GM19043 (cell line): ENCODE data around the gene SORCS2.

ENCODE experiments used
- ATAC-seq: cut with Tn5 transposase; IDR thresholded peaks from one replicate; pipeline ENCODE4 v1.9.1; 2021; ENCODE audit warnings: low read depth; ENCODE audit not compliant: unreplicated experiment

Gene SORCS2

DNA sequence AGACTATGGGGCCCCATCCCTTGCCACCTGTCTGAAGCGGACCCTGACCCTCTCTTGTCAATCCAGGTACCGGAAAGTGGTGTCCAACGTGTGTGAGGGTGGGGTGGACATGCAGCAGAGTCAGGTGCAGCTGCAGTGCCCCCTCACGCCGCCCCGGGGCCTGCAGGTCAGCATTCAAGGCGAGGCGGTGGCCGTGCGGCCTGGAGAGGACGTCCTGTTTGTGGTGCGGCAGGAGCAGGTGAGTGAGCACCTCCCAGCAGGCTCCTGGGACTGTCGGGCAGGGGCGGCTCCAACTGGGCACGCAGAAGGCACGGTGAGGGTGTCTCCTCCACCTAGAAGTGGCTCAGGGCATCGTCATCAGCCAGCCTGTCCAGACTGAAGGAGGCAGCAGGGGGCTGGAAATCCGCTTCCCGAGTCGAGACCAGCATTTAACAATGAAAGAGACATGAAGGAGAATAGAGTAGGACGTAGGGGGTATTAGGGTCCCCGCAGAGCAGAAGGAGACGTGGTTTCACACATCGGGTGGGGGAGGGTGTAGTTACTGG is 525.7 kb downstream of the SORCS2 start:
- no peak for ATAC-seq

DNA sequence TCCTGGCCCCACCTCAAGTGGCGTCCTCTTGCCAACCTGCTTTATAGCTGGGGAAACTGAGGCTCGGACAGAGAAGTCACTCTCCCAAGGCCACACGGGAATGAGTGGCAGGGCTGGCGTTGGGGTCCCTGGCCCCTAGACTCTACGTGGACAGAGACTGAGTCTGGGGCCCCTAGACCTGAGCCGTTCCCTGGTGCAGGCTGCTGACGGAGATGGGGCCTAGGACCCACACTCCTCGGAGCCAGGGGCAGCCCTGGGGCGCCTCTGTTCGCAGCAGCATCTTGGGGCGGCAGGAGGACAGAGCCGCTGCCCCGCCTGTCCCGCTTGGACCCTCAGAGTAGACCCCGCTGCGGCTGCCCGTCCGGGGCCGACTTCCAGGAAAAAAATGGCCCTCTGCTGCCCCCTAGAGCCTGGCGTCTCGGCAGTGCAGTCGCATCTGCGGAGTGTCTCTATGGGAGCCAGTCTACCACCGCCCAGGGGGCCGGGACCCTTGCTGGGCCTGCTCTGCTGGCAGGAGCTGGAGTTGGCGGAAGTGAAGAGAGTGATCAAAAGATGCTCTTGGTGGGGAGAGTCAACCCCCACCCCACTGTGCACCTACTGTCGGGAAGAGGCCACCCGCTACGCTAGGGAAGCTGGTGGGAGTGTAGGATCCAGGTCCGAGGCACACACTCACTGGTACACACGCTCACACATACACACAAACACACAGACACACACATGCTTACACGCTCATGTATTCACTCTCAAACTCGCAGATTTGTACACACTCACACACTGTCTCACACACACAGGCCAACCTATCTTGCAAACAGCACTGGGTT is 527.2 kb downstream of the SORCS2 start:
- ATAC-seq: no peak

DNA sequence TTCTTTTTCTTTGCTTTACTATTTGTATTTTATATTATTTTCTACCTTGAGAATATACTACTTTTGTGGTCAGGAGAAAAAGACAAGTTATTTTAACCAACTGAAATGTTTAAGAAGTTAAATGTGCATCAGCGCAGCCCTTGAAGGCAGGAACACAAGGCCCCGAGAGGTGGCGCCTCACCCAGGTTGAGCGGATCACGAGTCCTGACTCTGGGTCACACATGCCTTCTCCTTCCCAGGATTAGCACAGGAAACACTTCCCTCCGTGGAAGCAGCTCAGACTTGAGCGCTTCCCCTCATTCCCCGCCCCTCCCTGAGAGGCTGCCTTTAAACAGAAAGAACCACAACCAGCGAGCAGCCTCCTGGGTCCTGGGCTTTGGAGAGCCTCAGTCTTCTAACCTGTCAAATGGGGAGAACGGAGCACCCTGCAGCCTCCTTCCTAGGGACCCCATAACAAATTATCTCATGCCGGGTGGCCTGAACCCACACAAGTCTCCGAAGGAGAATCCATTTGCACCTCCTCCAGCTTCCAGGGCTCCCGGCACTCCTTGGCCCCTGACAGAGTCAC is 529.7 kb downstream of the SORCS2 start:
- ATAC-seq: no peak

DNA sequence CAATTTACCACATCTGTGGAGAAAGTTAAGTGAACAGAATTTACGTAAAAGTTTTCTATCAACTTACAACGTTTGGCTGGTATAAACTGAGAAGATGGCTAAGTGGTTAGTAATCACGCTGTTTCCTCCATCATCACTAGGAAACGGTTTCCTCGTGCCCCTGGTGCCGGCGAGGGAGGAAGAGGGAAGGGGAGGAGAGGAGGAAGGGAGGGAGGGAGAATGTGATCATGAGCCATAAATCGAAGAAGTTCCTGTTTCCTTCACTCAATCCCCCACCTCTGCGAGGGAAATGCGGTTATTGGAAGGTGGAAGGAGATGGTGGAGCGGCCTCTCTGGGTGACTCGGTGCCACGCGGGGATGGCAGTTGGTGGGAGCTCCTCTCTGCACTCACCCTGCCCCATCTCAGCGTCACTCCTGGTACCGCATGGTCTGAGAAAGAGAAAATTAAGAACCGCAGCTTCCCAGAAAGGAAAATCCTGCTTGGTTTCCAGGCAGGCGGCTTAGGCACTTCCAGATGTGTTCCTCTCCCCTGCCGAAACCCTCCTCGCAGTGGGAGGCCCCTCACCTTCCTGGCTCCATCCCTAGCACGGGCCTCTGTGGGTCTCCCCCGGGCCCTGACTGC is 530.5 kb downstream of the SORCS2 start:
- no peak for ATAC-seq

DNA sequence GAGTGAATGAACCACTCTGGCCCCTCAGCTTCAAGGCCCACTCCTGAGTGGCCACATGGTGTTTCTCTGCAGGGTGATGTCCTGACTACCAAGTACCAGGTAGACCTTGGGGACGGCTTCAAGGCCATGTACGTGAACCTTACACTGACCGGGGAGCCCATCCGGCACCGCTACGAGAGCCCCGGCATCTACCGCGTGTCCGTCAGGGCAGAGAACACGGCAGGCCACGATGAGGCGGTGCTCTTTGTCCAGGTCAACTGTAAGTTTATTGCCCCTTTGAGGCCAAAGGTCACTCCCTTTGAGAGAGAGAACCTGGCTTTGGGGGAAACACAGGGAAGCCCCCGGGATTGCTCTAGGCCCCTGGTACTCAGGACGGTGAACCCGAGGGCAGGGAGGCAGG is 531.3 kb downstream of the SORCS2 start:
- ATAC-seq: no peak

DNA sequence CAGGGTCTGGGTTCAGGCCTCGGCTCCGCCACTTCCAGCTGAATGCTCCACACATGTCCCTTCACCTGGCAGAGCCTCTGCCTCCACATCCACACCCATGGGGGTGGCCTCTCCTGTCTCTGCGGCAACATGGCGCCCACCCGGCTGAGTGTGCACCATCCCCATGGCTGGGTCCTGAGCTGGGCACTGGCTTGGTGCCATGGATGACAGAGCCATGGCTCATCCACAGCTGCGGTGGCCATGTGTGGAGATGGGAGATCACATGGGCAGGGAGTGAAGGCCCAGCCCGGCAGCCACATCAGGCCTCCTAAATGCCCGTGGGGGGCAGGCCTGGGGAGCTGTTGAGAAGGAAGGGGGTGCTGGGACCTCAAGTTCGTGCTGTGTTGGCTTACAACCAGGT is 533.6 kb downstream of the SORCS2 start:
- no peak for ATAC-seq

DNA sequence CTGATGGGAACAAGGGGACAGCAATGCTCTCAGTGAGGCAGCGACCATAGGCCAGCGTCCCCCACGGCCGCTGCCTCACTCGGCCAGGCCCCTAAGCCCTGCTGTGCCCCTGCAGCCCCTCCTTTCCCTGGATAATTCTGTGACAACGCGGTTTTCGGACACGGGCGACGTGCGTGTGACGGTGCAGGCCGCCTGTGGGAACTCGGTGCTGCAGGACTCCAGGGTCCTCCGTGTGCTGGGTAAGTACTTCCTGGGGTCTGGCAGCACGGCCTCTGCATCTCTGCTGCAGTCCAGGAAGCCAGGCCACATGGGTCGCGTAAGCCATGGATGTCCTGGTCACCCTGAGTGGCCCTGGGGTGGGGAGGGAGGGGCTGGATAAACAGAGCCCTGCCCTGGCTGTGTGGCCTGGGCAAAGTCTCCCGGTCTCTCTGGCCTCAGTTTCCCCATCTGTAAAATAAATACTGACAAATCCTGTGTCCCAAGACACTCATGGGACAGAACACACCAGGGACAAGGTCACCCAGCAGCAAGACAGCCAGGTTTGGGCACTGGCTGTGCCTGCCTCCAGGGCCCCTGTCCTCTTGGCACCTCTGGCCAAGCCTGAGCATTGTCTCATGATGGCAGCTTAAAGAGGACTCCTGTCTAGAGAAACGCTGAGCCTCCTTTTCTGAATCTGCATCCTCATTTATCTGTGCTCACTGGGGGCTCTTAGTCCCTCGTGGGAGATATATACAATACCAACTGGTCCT is 534.5 kb downstream of the SORCS2 start:
- no peak for ATAC-seq

DNA sequence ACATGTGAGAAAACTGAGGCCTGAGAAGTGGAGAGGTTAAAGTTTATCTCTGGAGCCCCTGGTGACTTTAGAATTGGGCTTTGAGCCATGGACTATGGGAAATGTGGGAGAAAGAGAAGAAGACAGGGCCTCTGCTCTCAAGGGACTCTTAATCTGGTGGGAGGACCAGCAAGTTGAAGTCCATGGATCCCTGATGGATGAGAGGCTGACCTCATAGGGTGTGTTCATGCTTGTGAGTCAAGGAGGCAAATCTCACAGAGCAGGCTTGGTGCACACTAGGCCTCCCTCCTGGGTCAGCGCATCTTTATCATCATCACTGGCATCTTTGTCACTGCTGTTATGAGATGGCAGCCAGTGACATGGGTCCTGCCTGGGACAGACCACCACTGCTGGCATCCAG is 535.4 kb downstream of the SORCS2 start:
- ATAC-seq: no peak

DNA sequence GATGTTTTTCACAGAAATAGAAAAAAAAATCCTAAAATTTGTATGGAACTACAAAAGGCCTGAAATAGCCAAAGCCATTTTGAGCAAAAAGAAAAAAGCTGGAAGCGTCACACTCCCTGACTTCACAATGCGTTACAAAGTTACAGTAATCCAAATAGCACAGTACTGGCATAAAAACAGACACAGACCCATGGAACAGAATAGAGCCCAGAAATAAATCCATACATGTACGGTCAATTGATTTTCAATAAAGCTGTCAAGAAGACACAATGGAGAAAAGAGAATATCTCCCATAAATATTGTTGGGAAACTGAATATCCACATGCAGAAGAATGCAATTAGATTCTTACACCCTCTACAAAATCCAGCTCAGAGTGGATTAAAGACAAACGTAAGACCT is 539.1 kb downstream of the SORCS2 start:
- ATAC-seq: no peak

DNA sequence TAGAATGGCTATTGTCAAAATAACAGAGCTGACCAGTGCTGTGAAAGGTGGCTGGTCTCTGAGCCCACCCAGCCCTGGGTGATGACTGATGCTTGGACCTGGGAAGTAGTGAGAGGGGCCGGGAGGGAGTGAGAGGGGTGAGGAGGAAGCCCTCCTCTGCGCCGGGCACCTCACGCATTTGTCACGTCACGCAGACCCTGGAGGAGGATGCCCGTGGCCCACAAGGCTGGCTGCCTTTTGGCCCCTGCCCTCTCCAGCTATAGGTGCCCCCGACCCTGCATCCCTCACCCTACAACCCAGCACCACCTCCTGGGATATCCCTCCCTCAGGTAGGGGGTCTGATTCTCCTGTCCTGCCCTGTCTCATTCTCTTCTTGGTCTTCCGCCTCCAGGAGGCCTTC is 539.9 kb downstream of the SORCS2 start:
- no peak for ATAC-seq

DNA sequence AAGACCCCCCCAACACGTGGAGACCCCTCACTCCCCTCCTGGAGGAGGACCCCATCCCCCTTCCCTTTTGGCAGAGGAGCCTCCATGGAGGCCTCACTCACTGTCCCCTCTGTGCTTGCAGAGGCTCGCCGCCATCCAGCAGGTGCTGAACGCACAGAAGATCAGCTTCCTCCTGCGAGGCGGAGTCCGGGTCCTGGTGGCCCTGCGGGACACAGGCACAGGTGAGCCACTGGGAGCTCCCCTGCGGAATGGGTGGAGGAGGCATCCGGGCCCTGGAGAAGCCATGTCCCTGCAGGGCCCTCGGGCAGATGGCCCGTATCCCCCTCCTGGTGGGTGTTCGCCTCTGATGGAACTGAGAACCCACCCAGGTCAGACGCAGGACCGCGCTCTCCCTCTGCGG is 540.9 kb downstream of the SORCS2 start:
- no peak for ATAC-seq

DNA sequence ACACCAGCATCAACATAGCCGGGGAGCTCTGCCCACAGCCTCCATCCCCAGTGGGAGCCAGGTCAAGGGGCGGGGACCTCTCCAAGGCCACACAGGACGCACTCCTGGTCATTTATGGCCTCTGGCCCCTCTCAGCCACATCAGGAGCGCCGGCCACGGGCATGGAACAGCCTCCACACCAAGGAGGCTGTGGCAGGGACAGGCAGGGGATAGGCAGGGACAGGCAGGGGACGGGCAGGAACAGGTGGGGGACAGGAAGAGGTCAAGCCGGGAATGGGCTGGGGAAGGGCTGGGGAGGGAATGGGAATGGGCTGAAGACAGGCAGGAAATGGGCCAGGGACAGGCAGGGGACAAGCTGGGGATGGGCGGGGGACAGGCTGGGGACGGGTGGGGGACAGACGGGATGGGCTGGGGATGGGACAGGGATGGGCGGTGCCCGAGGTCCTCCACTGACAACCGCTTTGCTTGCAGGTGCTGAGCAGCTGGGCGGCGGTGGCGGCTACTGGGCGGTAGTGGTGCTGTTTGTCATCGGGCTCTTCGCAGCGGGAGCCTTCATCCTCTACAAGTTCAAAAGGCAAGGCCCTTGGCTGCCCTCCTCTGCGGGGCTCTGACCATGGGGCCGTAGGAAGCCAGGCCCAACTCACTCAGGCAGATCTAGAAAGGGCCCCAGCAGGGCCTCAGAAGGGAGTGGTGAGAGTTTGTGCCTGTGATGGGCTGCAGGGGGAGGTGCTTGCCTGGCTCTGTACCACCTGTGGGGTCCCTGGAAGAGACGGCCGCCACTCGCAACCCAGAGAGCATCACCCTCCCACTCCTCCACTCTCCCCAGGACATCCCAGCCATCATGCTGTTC is 541.7 kb downstream of the SORCS2 start:
- no peak for ATAC-seq

DNA sequence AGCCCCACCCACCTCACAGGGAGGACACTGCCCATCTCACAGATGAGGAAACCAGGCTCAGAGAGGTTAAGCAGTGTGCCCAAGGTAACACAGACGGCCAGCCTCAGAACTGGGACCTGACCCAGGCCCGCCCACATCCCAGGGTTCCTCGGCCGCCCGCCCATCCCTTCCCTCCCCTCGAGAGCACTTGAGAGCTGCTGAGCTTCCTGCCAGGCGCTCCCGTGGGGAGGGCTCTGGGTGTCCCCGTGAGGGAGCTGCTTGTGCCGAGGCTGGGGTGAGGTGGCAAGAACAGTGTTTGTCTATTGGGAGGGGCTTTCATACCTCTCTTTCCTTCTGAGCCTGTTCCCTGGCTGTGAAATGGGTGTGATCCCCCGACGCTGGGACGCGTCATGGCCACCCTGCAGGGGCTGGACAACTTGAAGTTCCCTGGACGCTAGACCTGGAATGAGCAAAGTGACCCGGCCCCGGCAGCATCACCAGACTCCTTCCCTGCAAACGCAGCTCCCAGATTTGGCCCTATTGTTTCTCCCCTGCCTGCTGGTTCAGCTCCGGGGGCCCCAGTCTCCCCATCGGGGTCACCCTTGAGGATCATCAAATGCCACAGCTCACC is 542.4 kb downstream of the SORCS2 start:
- no peak for ATAC-seq

- no peak for ATAC-seq
Observed at GRCh38 chr4:7735395-7735794, 543.1 kb downstream of the SORCS2 start.

GRCh38 chr4:7735961-7736360 is 543.6 kb downstream of the SORCS2 start:
- no peak for ATAC-seq

- ATAC-seq: no peak
Observed at GRCh38 chr4:7736436-7737267, 544.3 kb downstream of the SORCS2 start.

DNA sequence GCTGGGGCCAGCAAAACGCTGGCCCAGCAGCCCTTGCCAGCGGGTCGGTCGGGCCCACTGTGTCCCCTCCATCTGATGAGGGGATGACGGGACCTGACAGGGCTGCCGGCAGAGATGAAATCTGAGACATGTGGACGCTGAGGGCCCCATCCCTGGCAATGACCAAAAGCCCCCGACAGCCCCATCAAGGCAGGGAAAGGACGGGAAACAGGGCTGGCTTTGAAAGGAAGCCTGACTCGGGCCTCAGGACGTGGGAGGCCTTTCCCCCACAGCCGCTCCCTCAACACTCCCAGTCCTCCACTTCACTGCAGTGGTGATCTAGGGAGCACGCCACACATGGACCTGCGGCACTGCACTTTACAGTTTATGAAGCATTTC is 544.9 kb downstream of the SORCS2 start:
- ATAC-seq: no peak

GRCh38 chr4:7737752-7738457 is 545.6 kb downstream of the SORCS2 start:
- no peak for ATAC-seq
